ENCODE results near the gene KRTAP26-1.

KRTAP26-1 gene, protein sequence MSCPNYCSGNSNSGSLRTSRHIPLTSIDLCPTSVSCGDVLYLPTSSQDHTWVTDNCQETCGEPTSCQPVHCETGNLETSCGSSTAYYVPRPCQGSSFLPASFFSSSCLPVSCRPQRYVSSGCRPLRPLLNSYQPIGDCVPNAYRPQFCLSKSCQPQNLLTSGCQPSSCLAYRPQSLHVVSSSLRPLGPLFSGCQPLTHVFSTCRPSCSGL

DNA sequence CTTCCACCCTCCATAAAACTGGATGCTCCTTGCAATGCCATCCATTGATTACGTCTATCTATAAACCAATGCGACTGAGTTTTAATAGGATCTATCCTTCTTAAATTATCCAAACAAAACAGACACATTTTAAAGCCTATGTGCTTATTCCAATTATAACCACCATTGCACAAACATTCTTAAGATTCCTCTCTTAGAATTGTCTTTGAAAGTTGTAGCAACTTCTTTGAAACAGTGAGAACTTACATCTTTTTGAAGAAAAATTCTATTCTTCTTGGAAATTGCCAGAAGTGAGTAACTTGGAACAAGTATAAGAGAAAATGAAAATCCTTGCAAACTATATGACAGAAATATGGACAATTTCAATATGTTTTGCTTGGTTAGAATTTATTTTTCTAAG, at the start of gene KRTAP26-1:
KRTAP26-1 (minus strand) TSS at position 101 of the 400 bp plus-strand sequence. CDS start 280 bp downstream, outside the sequence.
- no peak within 1 kb of the TSS for H3K4me3 ChIP-seq (ENCODE audit: low read length)
- H3K9me3 ChIP-seq (ENCODE audit: control insufficient read depth, low read length), result no peaks in the 10 kb centered on the region

DNA sequence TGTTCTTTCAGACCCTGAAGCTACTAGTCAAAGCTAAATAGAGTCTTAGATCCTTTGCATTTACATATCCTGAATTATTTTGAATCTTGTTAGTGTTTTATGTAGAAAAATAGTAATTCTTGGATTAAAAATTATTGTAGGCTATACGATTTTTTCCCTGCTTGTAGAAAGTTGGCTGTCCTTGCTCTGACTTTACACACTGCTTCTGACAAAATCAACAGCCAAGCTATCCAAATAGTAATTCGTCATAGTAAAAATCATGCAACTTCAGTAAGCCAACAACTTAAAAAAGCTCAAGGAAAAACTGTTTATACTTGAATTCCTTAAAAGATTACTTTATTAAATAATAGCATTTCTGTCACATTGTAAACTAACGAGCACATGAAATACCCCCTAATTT, 35.8 kb upstream of the KRTAP26-1 start:
- no peaks in the 10 kb centered on the region for H3K27me3 ChIP-seq (ENCODE audit: control insufficient read depth, insufficient read depth, low read length)
- no peaks in the 10 kb centered on the region for H3K36me3 ChIP-seq (ENCODE audit: control insufficient read depth, insufficient read depth, low read length)
- H3K9me3 ChIP-seq (ENCODE audit: control insufficient read depth, low read length), result no peaks in the 10 kb centered on the region
- no peak overlapping the region for H3K4me3 ChIP-seq (ENCODE audit: low read length)
- no peaks in the 10 kb centered on the region for H3K4me1 ChIP-seq (ENCODE audit: control insufficient read depth, insufficient read depth, low read length)
- no peak overlapping the region for H3K9ac ChIP-seq (ENCODE audit: low read length)

More for the DNA sequence above, at the start of gene KRTAP26-1:
- Histone ChIP-seq H3K9ac (ENCODE audit: low read length) (no peak within 1 kb of the TSS), H3K27me3 (ENCODE audit: control insufficient read depth, insufficient read depth, low read length) (no peaks in the 10 kb centered on the region), H3K4me1 (ENCODE audit: control insufficient read depth, insufficient read depth, low read length) (no peaks in the 10 kb centered on the region), H3K36me3 (ENCODE audit: control insufficient read depth, insufficient read depth, low read length) (no peaks in the 10 kb centered on the region)

DNA sequence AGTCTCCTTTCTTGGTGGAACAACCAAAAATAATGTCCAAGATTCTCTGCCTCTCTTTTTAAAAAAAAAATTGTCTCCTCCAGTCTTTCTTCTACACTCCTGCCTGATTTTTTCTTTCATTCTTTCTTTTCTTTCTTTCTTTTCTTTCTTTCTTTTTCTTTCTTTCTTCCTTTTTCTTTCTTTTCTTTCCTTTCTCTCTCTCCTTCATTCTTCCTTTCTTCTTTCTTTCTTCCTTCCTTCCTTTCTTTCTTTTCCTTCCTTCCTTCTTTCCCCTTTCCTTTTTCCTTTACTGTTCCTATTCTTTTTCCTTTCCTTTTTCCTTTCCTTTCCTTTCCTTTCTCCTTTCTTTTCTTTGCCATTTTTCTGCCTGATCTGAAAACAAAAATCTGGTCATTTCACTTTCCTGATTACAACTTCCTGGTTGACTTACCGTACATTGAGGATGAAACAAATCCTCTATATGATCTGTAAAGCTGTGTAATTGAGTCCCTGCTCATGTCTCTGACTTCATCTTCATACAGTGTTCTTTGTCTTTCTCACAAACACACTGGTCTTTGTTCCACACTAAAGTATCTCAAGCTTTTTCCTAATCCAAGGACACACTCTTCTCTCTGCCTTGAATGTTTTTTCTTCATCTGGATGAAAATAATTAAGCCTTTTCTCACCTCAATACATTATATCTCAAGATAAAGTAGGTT, 34.3 kb upstream of the KRTAP26-1 start:
- H3K4me1 ChIP-seq (ENCODE audit: control insufficient read depth, insufficient read depth, low read length), result no peaks in the 10 kb centered on the region
- no peaks in the 10 kb centered on the region for H3K9me3 ChIP-seq (ENCODE audit: control insufficient read depth, low read length)
- no peak overlapping the region for H3K4me3 ChIP-seq (ENCODE audit: low read length)
- H3K36me3 ChIP-seq (ENCODE audit: control insufficient read depth, insufficient read depth, low read length), result no peaks in the 10 kb centered on the region
- H3K9ac ChIP-seq (ENCODE audit: low read length), result no peak overlapping the region
- H3K27me3 ChIP-seq (ENCODE audit: control insufficient read depth, insufficient read depth, low read length), result no peaks in the 10 kb centered on the region

DNA sequence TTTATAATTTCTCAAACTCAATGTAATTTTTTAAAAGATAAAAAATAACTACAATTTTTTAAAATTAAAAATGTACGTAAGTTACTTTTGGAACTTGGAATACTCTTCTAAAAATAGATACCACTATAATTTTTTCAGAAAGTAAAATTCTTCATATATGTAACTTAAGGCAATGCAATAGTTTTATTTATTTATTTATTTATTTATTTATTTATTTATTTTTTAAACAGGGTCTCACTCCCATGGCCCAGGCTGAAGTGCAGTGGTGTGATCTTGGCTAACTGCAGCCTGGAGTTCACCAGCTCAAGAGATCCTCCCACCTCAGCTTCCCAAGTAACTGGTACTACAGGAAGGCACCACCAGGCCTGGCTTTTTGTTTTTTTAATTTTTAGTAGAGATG, 31.4 kb upstream of the KRTAP26-1 start:
- no peaks in the 10 kb centered on the region for H3K9me3 ChIP-seq (ENCODE audit: control insufficient read depth, low read length)
- no peak overlapping the region for H3K4me3 ChIP-seq (ENCODE audit: low read length)
- no peaks in the 10 kb centered on the region for H3K27me3 ChIP-seq (ENCODE audit: control insufficient read depth, insufficient read depth, low read length)
- no peak overlapping the region for H3K9ac ChIP-seq (ENCODE audit: low read length)
- H3K4me1 ChIP-seq (ENCODE audit: control insufficient read depth, insufficient read depth, low read length), result no peaks in the 10 kb centered on the region
- H3K36me3 ChIP-seq (ENCODE audit: control insufficient read depth, insufficient read depth, low read length), result no peaks in the 10 kb centered on the region

DNA sequence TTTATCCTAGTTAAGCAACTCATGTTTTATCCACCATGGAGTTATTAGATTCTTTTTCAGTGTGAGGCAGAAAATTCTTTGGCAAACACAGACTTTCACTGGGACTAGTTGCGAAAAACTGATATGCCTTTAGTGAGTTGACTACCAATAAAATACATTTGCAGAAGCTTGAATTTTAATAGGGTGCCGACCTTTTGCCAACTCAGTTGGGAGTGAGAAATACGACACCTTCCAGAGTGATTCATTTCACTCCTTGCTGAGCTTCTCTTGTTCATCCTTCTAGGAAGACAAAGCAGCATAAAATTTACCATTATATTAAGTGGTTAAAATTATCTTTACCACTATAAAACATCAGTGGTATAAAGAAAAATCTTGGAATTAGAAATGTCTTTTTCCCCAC, 29.5 kb upstream of the KRTAP26-1 start:
- no peak overlapping the region for H3K4me3 ChIP-seq (ENCODE audit: low read length)
- no peaks in the 10 kb centered on the region for H3K4me1 ChIP-seq (ENCODE audit: control insufficient read depth, insufficient read depth, low read length)
- no peaks in the 10 kb centered on the region for H3K27me3 ChIP-seq (ENCODE audit: control insufficient read depth, insufficient read depth, low read length)
- no peaks in the 10 kb centered on the region for H3K36me3 ChIP-seq (ENCODE audit: control insufficient read depth, insufficient read depth, low read length)
- no peak overlapping the region for H3K9ac ChIP-seq (ENCODE audit: low read length)
- no peaks in the 10 kb centered on the region for H3K9me3 ChIP-seq (ENCODE audit: control insufficient read depth, low read length)

DNA sequence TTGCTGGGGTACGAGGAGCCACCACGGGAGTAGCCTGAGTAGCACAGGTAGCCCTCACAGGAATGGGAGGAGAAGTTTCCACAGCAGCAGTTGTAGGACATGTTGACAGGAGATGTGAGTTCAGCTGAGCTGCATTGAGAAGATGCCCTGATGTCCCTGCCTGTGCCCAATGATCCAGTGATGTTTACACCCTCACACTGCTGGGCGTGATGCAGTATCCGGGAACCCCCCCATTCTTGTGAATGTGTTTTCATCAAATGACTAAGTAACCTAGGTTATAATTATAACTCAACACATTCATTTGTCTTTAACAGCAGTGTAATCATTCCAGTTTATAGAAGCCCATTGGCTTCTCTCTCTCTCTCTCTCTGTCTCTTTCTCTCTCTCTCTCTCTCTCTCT, 28.4 kb upstream of the KRTAP26-1 start, which contains the start of gene KRTAP23-1:
KRTAP23-1 (minus strand) TSS at position 101 of the 400 bp plus-strand sequence; CDS start at position 101, 0 bp downstream.
- Histone ChIP-seq H3K9ac (ENCODE audit: low read length) (no peak within 1 kb of the TSS), H3K9me3 (ENCODE audit: control insufficient read depth, low read length) (no peaks in the 10 kb centered on the region), H3K4me1 (ENCODE audit: control insufficient read depth, insufficient read depth, low read length) (no peaks in the 10 kb centered on the region), H3K27me3 (ENCODE audit: control insufficient read depth, insufficient read depth, low read length) (no peaks in the 10 kb centered on the region), H3K36me3 (ENCODE audit: control insufficient read depth, insufficient read depth, low read length) (no peaks in the 10 kb centered on the region), H3K4me3 (ENCODE audit: low read length) (no peak within 1 kb of the TSS)

DNA sequence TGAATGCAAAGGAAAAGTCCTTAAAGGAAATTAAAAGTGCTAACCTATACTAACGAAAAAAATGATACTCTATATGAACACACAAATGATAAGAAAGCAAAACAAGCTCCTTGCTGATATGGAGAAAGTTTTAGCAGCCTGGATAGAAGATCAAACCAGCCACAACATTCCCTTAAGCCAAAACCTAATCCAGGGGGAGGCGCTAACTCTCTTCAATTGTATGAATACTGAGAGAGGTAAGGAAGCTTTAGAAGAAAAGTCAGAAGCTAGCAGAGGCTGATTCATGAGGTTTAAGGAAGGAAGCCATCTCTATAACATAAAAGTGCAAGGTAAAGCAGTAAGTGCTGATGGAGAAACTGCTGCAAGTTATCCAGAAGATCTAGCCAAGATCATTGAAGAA, 24.9 kb upstream of the KRTAP26-1 start:
- no peak overlapping the region for H3K4me3 ChIP-seq (ENCODE audit: low read length)
- H3K9ac ChIP-seq (ENCODE audit: low read length), result no peak overlapping the region
- H3K36me3 ChIP-seq (ENCODE audit: control insufficient read depth, insufficient read depth, low read length), result no peaks in the 10 kb centered on the region
- no peaks in the 10 kb centered on the region for H3K4me1 ChIP-seq (ENCODE audit: control insufficient read depth, insufficient read depth, low read length)
- no peaks in the 10 kb centered on the region for H3K27me3 ChIP-seq (ENCODE audit: control insufficient read depth, insufficient read depth, low read length)
- H3K9me3 ChIP-seq (ENCODE audit: control insufficient read depth, low read length), result no peaks in the 10 kb centered on the region

DNA sequence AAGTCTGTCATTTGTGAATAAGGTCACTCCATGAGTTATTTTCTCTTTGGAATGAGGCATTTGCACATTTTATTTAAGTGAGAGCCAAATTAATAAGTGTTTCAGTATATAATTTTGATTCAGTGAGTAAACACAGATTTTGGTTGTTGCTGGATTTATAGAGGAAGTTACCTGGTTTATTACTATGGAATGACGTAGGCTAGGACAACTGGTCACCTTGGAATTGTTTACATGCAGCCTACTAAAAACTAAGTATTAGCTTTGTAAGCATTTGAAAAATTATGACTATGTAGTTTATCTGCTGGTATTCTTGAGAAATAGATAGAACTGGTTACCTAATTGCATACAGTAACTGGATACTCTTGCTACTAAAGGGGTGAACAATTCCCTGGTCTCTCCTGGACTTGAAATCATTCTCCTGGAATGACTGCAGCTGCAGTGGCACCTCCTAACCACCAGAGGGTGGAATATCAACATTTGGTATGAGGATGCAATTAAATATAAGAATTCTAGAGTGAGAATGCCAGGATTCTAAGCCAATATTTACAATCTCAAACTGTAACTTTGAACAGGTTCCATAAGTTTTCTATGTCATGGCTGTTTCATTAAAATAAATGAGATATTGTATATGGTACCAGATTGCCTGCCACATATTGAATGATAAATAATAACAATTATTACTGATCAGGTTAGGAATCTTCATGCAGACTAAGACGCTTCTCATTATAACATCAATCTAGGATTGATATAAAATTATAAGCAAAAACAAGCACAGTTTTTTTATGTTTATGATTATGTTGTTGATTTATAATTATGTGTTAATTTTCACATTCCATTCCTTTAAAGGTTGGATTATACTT, 20.8 kb upstream of the KRTAP26-1 start:
- Histone ChIP-seq H3K9me3 (ENCODE audit: control insufficient read depth, low read length) (no peaks in the 10 kb centered on the region), H3K27me3 (ENCODE audit: control insufficient read depth, insufficient read depth, low read length) (no peaks in the 10 kb centered on the region), H3K4me3 (ENCODE audit: low read length) (no peak overlapping the region), H3K9ac (ENCODE audit: low read length) (no peak overlapping the region), H3K36me3 (ENCODE audit: control insufficient read depth, insufficient read depth, low read length) (no peaks in the 10 kb centered on the region), H3K4me1 (ENCODE audit: control insufficient read depth, insufficient read depth, low read length) (no peaks in the 10 kb centered on the region)

DNA sequence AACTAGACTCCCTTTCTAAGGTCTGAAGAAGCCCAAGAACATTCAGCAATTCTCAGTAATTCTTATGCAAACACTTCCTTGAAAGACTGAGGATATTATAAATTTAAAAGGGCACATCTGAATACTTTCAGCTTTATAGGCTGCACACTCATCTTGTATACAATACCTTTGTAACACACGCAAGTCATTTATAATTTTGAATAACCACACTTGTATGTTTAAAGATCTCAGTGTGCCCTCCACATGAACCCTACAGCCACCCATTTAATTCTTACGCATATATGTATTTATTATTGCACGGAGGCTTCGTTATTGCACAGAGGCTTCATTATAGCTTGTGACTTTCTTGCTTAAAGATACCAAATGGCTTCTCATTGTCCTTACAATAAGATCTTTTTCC, 18.6 kb upstream of the KRTAP26-1 start:
- Histone ChIP-seq H3K27me3 (ENCODE audit: control insufficient read depth, insufficient read depth, low read length) (no peaks in the 10 kb centered on the region), H3K36me3 (ENCODE audit: control insufficient read depth, insufficient read depth, low read length) (no peaks in the 10 kb centered on the region), H3K9ac (ENCODE audit: low read length) (no peak overlapping the region), H3K9me3 (ENCODE audit: control insufficient read depth, low read length) (no peaks in the 10 kb centered on the region), H3K4me1 (ENCODE audit: control insufficient read depth, insufficient read depth, low read length) (no peaks in the 10 kb centered on the region), H3K4me3 (ENCODE audit: low read length) (no peak overlapping the region)

DNA sequence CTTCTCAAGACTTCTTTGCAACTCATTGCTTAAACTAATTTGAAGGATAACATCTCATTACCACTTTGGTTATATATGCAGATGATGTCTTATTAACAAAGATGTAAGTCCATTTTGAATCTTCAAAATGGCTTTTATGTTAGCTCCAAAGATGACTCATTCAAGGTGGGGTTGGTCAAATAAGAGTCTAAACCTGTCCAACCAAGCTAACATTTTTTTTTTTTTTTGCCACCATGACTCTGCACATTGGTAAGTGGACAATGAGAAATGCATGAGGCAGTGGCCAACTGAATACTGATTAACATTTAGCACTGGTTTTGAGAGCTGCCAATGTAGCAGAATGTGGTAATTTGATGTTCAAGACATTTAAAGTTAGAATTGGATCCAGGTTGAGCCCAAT, 17.7 kb upstream of the KRTAP26-1 start:
- no peaks in the 10 kb centered on the region for H3K9me3 ChIP-seq (ENCODE audit: control insufficient read depth, low read length)
- H3K27me3 ChIP-seq (ENCODE audit: control insufficient read depth, insufficient read depth, low read length), result no peaks in the 10 kb centered on the region
- H3K9ac ChIP-seq (ENCODE audit: low read length), result no peak overlapping the region
- H3K4me3 ChIP-seq (ENCODE audit: low read length), result no peak overlapping the region
- no peaks in the 10 kb centered on the region for H3K36me3 ChIP-seq (ENCODE audit: control insufficient read depth, insufficient read depth, low read length)
- no peaks in the 10 kb centered on the region for H3K4me1 ChIP-seq (ENCODE audit: control insufficient read depth, insufficient read depth, low read length)

DNA sequence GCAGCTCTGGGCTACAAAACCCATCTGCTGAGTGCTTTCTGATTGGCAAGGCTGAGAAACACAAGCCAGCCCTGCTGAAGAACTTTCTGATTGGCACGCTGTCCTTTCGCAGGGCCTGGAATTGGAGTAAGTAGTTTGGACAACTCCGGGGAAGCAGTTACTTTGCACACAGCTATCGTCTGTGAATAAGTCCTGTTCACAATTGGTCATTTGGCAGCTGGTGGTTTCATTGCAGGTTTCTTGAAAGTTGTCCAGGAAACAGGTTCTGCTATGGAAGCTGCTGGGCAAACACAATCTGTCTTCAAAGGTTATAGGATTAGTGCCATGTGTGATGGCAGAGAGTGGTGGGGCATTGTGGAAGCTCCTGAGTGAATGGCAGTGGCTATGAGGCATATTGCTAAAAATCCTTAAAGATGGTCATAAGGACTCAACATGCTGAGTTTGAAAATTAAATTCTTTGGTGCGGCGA, 17.2 kb upstream of the KRTAP26-1 start, which contains the start of gene KRTAP27-1:
KRTAP27-1 (minus strand) TSS at position 419 of the 469 bp plus-strand sequence; CDS start at position 393, 26 bp downstream.
- H3K27me3 ChIP-seq (ENCODE audit: control insufficient read depth, insufficient read depth, low read length), result no peaks in the 10 kb centered on the region
- H3K36me3 ChIP-seq (ENCODE audit: control insufficient read depth, insufficient read depth, low read length), result no peaks in the 10 kb centered on the region
- H3K9ac ChIP-seq (ENCODE audit: low read length), result no peak within 1 kb of the TSS
- H3K4me1 ChIP-seq (ENCODE audit: control insufficient read depth, insufficient read depth, low read length), result no peaks in the 10 kb centered on the region
- no peaks in the 10 kb centered on the region for H3K9me3 ChIP-seq (ENCODE audit: control insufficient read depth, low read length)
- H3K4me3 ChIP-seq (ENCODE audit: low read length), result no peak within 1 kb of the TSS

DNA sequence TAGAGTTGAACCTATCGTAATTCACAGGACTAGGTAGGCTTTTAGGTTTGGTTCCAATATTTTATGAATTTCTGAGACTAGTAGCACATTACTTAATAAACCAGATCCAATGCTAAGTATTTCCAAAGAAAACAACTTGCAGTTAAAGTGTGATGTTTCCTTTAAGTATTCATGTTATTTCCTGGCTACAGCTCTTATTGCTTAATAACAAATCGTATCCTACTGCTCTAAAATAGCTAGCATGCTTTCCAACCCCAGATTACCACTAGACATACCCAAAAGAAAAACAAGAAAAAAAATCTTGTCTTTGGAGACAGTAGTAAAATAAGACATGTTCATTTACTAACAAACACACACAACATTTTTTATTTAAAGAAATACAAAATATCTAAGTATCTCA, 16.5 kb upstream of the KRTAP26-1 start:
- H3K36me3 ChIP-seq (ENCODE audit: control insufficient read depth, insufficient read depth, low read length), result no peaks in the 10 kb centered on the region
- no peak overlapping the region for H3K9ac ChIP-seq (ENCODE audit: low read length)
- no peaks in the 10 kb centered on the region for H3K4me1 ChIP-seq (ENCODE audit: control insufficient read depth, insufficient read depth, low read length)

More for the DNA sequence above, 16.5 kb upstream of the KRTAP26-1 start:
- no peak overlapping the region for H3K4me3 ChIP-seq (ENCODE audit: low read length)
- H3K27me3 ChIP-seq (ENCODE audit: control insufficient read depth, insufficient read depth, low read length), result no peaks in the 10 kb centered on the region
- H3K9me3 ChIP-seq (ENCODE audit: control insufficient read depth, low read length), result no peaks in the 10 kb centered on the region
